Thyroid gland (tissue), 4 donors: Measurements from ENCODE around the gene SYS1.

Source experiments
- CTCF ChIP-seq, 6 experiments: fragments of 200-600 bp in 3 of 6; fragments of 450-650 bp in 3 of 6; sonication (generic) in 3 of 6; IDR thresholded peaks; one replicate each; pipeline ENCODE4 v1.5.1; 2016 to 2019; ENCODE audit warnings: antibody characterized with exemption in 6 of 6, mild to moderate bottlenecking in 2 of 6, inconsistent platforms in 1 of 6, moderate library complexity in 1 of 6
- POLR2A ChIP-seq, 2 donors: fragments of 450-650 bp; IDR thresholded peaks; one replicate each; pipeline ENCODE4 v1.6.1; 2017; ENCODE audit warnings: antibody characterized with exemption in 2 of 2, mild to moderate bottlenecking in 2 of 2, moderate library complexity in 1 of 2

- TF ChIP-seq CTCF (IDR thresholded peaks at IDR 0.05) (no peak), POLR2A (IDR thresholded peaks at IDR 0.05) (no peak)
Observed at GRCh38 chr20:45391559-45391958, 28.6 kb downstream of the SYS1 start.
